ENCODE data around the gene MRGPRE.

The MRGPRE gene

DNA sequence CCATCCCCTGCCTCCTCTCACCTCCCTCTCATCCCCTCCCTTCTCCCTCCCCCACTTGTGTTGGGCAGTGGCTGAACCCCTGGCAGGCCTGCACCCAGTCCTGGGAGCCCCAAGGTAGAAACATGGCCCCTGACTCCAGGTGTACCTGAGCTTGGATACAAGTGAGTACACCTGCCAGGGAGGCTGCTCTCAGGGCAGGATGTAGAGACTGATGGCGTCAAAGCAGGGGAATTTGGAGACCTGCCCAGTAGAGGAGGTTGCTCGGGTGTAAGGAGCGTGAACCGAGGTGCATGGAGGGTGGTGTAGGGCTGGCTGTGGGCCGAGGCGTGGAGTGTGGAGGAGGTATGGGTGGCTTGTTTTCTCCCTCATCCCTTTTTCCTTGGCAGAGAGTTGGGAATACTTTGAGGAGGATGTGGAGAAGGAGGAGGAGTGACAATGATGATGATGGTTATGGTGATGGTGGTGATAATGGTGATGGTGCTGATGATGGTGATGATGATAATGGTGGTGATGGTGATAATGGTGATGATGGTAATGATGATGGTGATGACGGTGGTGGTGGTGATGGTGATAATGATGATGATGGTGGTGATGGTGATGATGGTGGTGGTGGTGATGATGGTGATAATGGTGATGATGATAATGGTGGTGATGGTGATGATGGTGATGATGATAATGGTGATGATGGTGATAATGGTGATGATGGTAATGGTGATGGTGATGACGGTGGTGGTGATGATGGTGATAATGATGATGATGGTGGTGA is 25.9 kb downstream of the MRGPRE start:
- Histone ChIP-seq H3K4me3 (ENCODE audit: low read depth in 1 of 2, low read length in 2 of 2) (no peak overlapping the region), H3K4me1 (ENCODE audit: insufficient read depth, low read length) (peaks cover 28% of the 10 kb centered on the region), H2AFZ (ENCODE audit: low read depth, low read length) (no peak overlapping the region), H3K79me2 (ENCODE audit: insufficient read depth, low read length) (no peaks in the 10 kb centered on the region), H3K9ac (ENCODE audit: low read depth, low read length) (no peak overlapping the region), H3K9me3 (ENCODE audit: insufficient read depth, low read length, severe bottlenecking) (peaks cover 6% of the 10 kb centered on the region), H3K36me3 (ENCODE audit: insufficient read depth, low read length) (no peaks in the 10 kb centered on the region), H3K27me3 (ENCODE audit: insufficient read depth, low read length, poor library complexity) (no peaks in the 10 kb centered on the region), H3K27ac (ENCODE audit: low read length) (no peak overlapping the region), H3K4me2 (ENCODE audit: insufficient read depth, low read length) (no peak overlapping the region), H4K20me1 (ENCODE audit: insufficient read depth, low read length) (no peaks in the 10 kb centered on the region)
- ATAC-seq (ENCODE audit: insufficient read depth, low read depth) (no peak), DNase-seq (no peak)
- no peak for TF ChIP-seq EZH2 (IDR thresholded peaks at IDR 0.05; ENCODE audit: borderline replicate concordance, low read depth, low read length, severe bottlenecking)
- TF ChIP-seq, protein P1, sequence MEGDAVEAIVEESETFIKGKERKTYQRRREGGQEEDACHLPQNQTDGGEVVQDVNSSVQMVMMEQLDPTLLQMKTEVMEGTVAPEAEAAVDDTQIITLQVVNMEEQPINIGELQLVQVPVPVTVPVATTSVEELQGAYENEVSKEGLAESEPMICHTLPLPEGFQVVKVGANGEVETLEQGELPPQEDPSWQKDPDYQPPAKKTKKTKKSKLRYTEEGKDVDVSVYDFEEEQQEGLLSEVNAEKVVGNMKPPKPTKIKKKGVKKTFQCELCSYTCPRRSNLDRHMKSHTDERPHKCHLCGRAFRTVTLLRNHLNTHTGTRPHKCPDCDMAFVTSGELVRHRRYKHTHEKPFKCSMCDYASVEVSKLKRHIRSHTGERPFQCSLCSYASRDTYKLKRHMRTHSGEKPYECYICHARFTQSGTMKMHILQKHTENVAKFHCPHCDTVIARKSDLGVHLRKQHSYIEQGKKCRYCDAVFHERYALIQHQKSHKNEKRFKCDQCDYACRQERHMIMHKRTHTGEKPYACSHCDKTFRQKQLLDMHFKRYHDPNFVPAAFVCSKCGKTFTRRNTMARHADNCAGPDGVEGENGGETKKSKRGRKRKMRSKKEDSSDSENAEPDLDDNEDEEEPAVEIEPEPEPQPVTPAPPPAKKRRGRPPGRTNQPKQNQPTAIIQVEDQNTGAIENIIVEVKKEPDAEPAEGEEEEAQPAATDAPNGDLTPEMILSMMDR (IDR thresholded peaks at IDR 0.05; ENCODE audit: borderline replicate concordance, extremely low read depth, low read length, poor library complexity, severe bottlenecking): no peak

- peaks cover 36% of the 10 kb centered on the region for H3K4me1 ChIP-seq (ENCODE audit: insufficient read depth, low read length)
- no peak overlapping the region for H3K4me3 ChIP-seq (ENCODE audit: low read depth in 1 of 2, low read length in 2 of 2)
- no peak overlapping the region for H3K4me2 ChIP-seq (ENCODE audit: insufficient read depth, low read length)
- no peak overlapping the region for H3K9ac ChIP-seq (ENCODE audit: low read depth, low read length)
- H3K27ac ChIP-seq (ENCODE audit: low read length): no peak overlapping the region
- H4K20me1 ChIP-seq (ENCODE audit: insufficient read depth, low read length): no peaks in the 10 kb centered on the region
- no peak for TF ChIP-seq EZH2 (IDR thresholded peaks at IDR 0.05; ENCODE audit: borderline replicate concordance, low read depth, low read length, severe bottlenecking)
- TF ChIP-seq, protein P1 (IDR thresholded peaks at IDR 0.05; ENCODE audit: borderline replicate concordance, extremely low read depth, low read length, poor library complexity, severe bottlenecking): no peak
- no peaks in the 10 kb centered on the region for H3K79me2 ChIP-seq (ENCODE audit: insufficient read depth, low read length)
- peaks cover under 1% of the 10 kb centered on the region for H3K9me3 ChIP-seq (ENCODE audit: insufficient read depth, low read length, severe bottlenecking)
- no peaks in the 10 kb centered on the region for H3K27me3 ChIP-seq (ENCODE audit: insufficient read depth, low read length, poor library complexity)
- H2AFZ ChIP-seq (ENCODE audit: low read depth, low read length): no peak overlapping the region
- ATAC-seq (ENCODE audit: insufficient read depth, low read depth) (no peak), DNase-seq (no peak)
- H3K36me3 ChIP-seq (ENCODE audit: insufficient read depth, low read length): no peaks in the 10 kb centered on the region
Measured at GRCh38 chr11:3205261-3206155, 26.7 kb downstream of the MRGPRE start.

GRCh38 chr11:3204141-3205015 is 27.8 kb downstream of the MRGPRE start:
- ATAC-seq (ENCODE audit: insufficient read depth, low read depth) (no peak), DNase-seq (no peak)
- no peaks in the 10 kb centered on the region for H3K36me3 ChIP-seq (ENCODE audit: insufficient read depth, low read length)
- H2AFZ ChIP-seq (ENCODE audit: low read depth, low read length): no peak overlapping the region
- H3K27me3 ChIP-seq (ENCODE audit: insufficient read depth, low read length, poor library complexity): no peaks in the 10 kb centered on the region
- H3K9me3 ChIP-seq (ENCODE audit: insufficient read depth, low read length, severe bottlenecking): no peaks in the 10 kb centered on the region
- no peak overlapping the region; the same call in 1 of the 2 replicates for H3K27ac ChIP-seq (ENCODE audit: low read length)
- H3K9ac ChIP-seq (ENCODE audit: low read depth, low read length): no peak overlapping the region
- H4K20me1 ChIP-seq (ENCODE audit: insufficient read depth, low read length): no peaks in the 10 kb centered on the region
- H3K79me2 ChIP-seq (ENCODE audit: insufficient read depth, low read length): no peaks in the 10 kb centered on the region
- H3K4me1 ChIP-seq (ENCODE audit: insufficient read depth, low read length): peaks cover 40% of the 10 kb centered on the region
- no peak overlapping the region for H3K4me2 ChIP-seq (ENCODE audit: insufficient read depth, low read length)
- TF ChIP-seq EZH2 (IDR thresholded peaks at IDR 0.05; ENCODE audit: borderline replicate concordance, low read depth, low read length, severe bottlenecking): no peak
- TF ChIP-seq, protein P1 (IDR thresholded peaks at IDR 0.05; ENCODE audit: borderline replicate concordance, extremely low read depth, low read length, poor library complexity, severe bottlenecking): no peak
- H3K4me3 ChIP-seq (ENCODE audit: low read depth in 1 of 2, low read length in 2 of 2): no peak overlapping the region
